GM18861 (cell line): ENCODE results near the gene SLC5A12.

Experiments
- ATAC-seq: cut with Tn5 transposase; IDR thresholded peaks from one replicate; pipeline ENCODE4 v1.9.1; 2021; ENCODE audit not compliant: unreplicated experiment

The SLC5A12 gene, protein sequence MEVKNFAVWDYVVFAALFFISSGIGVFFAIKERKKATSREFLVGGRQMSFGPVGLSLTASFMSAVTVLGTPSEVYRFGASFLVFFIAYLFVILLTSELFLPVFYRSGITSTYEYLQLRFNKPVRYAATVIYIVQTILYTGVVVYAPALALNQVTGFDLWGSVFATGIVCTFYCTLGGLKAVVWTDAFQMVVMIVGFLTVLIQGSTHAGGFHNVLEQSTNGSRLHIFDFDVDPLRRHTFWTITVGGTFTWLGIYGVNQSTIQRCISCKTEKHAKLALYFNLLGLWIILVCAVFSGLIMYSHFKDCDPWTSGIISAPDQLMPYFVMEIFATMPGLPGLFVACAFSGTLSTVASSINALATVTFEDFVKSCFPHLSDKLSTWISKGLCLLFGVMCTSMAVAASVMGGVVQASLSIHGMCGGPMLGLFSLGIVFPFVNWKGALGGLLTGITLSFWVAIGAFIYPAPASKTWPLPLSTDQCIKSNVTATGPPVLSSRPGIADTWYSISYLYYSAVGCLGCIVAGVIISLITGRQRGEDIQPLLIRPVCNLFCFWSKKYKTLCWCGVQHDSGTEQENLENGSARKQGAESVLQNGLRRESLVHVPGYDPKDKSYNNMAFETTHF

GRCh38 chr11:26721948-26722475 is at the start of gene SLC5A12:
TSS of gene SLC5A12 (minus strand) at chr11:26722060. CDS start at chr11:26721714, 346 bp downstream.
- ATAC-seq, result no peak

- no peak for ATAC-seq
Observed at GRCh38 chr11:26769027-26769426, 47.2 kb upstream of the SLC5A12 start.

GRCh38 chr11:26767060-26767459 is 45.2 kb upstream of the SLC5A12 start:
- ATAC-seq, result no peak

DNA sequence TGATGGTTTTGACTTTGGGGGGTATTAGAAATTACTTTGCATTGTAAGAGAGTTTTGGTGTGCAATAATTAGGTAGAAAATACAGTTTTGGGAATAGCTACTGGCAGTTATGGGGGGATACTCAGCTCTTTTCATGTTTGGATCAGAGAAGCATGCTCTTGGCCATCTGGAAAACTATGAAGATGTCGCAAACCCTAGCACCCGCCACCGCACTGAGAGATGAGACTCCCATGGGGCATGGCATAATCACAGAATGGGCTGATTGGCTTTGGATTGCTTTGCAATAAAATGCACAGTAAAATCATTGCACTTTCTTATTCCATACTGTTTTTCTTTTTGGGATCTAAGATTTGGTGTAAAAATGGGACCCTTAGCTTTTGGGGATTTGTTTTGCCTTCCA is 43.5 kb upstream of the SLC5A12 start:
- ATAC-seq, result no peak

DNA sequence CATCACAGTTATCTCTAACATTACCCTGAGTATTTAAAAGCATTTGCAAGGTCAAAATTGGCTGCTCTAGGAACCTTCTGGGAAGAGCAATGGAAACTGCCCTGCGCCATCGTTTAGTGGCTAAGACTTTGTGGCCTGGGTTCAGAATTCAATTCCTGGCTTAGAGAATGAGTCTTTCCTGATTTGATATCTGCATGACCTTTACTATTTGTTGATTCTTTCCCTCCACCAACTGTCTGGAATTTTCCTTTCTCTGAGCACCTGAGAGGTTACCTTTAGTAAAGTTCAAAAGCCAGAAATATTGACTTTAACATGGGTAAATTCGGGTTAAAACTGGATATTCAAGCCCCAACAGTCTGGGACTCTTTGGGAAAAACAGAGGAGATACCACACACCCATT is 43.0 kb upstream of the SLC5A12 start:
- no peak for ATAC-seq

GRCh38 chr11:26764315-26764714 is 42.5 kb upstream of the SLC5A12 start:
- no peak for ATAC-seq

- no peak for ATAC-seq
Observed at GRCh38 chr11:26762089-26762488, 40.2 kb upstream of the SLC5A12 start.

- ATAC-seq, result no peak
Observed at GRCh38 chr11:26761361-26761809, 39.5 kb upstream of the SLC5A12 start.

DNA sequence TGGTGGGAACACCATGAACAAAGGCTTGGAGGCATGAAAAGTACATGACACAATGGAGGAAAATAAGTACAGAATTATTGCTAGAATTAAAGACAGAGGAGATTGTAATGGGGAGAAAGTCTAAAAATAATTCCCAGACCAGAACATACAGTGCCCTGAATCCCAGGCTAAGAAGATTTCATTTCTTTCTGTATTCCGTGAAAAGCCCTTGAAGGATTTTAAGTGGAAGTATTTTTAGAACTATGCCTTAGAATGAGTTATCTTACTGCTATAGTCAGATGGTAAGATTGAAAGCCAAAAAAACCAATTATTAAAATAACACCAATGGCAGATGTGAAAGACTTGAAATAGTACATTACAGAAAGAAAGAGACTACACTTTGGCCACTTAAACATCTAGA is 36.1 kb upstream of the SLC5A12 start:
- no peak for ATAC-seq

DNA sequence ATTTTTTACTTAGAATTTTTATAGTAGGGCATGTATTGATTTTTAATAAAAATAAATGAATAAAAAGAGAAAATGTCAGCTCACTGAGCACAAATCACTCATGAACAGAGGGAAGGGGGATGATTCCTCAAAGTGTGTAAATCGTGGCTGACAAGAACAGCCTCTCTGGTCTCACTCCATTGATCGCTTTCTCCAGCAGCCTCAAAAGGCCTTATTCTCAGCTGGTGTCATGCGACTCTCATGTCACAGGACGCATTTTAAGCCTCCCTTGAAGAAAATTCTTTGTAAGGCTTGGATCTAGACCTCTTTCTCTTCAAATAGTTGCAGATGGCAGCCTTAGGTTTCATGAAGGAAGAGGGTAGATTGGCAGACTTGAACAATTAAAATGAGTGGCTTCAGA is 33.9 kb upstream of the SLC5A12 start:
- ATAC-seq, result no peak

DNA sequence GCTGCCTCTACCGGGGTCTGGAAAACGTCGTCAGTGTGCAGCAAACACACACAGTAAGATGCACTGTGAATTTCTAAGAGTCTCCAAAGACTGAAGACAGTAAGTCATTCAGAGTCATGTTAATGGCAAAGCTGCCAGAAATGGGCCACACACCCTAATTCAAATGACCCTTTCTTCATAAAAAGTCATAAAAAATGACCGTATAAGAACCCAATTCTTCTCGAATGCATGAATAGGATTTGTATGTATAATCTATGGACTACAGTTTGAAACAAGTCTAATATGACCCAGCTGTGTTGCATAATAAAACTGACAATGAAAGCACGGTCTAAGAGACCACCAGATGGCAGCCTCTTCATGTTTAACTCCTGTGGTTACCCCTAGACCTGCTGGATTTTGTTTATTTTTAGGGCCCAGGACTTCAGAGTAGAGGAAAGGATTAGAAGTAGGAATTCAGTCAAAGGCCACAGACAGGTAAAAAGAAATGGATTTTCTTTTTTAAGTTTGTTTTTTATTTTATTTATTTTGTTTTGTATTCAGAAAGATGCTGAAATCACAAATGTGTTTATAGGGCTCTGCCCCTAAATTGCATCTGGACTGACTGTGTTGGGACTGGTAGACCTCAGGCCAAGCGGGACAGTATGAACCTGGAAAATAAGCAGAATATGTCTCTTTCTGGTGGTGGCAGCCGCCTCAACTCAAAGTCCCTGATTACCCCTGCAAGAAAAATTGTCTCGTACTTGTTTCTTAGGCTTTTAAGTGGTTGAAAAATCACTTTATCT is 32.1 kb upstream of the SLC5A12 start:
- peak; percentile 66 for ATAC-seq

DNA sequence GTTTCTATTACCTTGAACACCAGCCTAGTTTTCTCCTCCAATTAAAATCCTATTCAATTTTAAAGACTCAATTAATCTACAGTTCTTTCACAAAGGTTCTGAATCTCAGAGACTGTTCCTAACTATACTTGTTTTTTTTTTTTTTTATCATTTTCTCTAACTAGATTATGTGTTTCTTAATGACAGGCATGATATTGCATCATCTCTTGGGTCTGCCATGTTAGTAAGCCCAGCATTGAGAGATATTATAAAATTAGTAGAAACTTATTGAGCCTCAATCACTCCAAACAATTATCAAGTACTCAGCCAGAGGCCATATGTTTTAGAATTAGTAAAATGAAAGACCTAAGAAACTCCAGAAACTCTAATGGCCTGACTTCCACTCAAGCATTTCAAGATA is 28.1 kb upstream of the SLC5A12 start:
- ATAC-seq, result no peak

DNA sequence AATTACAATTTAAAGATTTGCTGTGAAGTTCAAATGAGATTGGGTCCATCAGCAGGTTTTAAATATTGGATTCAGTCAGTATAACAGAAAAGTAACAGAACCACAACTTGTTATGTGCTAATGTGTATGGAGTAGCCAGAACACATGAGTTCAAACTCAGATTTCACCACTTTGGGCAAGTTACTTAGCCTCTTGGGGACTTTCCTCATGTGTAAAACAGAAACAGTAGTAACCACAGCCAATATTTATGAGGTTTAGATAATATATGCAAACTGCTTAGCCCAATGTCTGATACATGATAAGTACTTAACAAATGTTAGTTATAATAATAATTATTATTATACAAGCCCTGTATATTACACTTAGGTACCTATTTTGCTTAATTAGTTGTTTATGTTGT is 21.8 kb upstream of the SLC5A12 start:
- peak; percentile 91 for ATAC-seq

DNA sequence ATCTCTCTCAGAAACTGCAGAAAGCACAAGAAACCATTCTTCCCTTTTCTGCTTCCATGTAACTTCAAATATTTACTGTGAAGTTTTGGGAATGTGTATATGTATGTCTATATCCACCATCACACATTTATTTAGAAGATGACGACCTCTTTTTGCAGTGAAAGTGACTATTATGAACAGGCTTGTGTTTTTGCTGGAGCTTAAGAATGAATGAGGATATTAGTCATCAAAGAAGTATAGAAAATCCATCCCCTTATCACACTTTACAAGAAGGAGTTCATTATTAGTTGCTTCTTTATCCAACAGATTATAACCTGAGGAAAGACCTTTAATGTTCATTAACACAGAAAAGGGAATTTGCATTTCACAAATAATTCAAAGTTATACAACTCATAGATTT is 21.1 kb upstream of the SLC5A12 start:
- ATAC-seq, result no peak

DNA sequence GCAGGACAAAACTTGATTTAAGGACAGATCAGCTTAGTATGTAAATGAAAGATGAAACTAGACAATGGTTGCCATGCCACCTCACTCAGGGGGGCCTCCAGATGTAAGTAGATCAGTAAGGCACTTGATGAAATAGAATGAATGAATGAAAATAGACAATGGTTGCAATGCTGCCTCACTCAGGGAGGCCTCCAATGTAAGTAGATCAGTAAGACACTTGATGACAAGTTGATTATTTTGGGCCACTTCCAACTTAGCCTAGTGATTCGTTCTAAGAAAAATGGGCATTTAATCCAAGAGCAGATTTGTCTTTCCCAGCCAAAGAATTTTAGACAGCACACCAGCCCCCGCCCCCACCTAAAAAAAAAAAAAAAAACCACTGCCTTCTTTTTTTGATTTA is 19.2 kb upstream of the SLC5A12 start:
- ATAC-seq, result no peak

- no peak for ATAC-seq
Observed at GRCh38 chr11:26739366-26740073, 17.7 kb upstream of the SLC5A12 start.

DNA sequence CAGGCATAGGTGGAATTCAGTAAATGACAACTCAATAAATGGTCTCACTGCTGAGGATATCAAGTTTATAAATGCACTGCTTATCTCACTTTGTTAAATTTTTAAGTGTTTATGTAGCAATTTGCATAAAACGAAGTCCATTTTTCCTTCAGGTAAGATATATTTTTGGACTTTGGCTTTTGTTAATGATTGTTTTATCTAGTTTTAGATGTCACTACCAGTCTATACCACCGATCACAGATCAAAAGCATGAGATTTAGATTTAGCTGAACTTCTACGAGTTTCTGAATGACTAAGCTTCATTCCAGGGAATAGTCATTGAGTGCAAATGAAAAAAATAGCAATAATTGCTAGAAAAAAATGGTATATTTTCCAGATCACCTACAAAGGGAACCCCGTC is 12.8 kb upstream of the SLC5A12 start:
- ATAC-seq, result no peak

GRCh38 chr11:26731084-26731456 is 9.2 kb upstream of the SLC5A12 start:
- no peak for ATAC-seq

- ATAC-seq, result no peak
Observed at GRCh38 chr11:26730414-26731083, 8.7 kb upstream of the SLC5A12 start.

- ATAC-seq, result no peak
Observed at GRCh38 chr11:26729284-26729683, 7.4 kb upstream of the SLC5A12 start.
